Natural killer cell treated with Interleukin-12 subunit alpha and Interleukin-12 subunit beta and Interleukin-15 and Interleukin-18, amount 100 ng/mL, for 72 hours (primary cell): Measurements from ENCODE around the gene SF1. TPM values are rescaled to one million over a fixed set of nuclear protein-coding genes. Genes with fewer than 3 reads are reported as not detected.

Experiments
- ATAC-seq, 2 donors: fragments of 150-1000 bp; cut with Tn5 transposase in 1 of 2; sonication (Bioruptor Pico), chemical (Tn5 transposase) in 1 of 2; 2 replicates each; pipeline ENCODE4 v1.10.0; 2021
- DNase-seq: peaks from one replicate; pipeline ENCODE4 v3.0.0; 2022; ENCODE audit warnings: low spot score
- H3K27ac Mint-ChIP-seq, 2 donors: 1 replicate in 1 of 2; 2 replicates in 1 of 2; pipeline ENCODE4 v1.8.0; 2022; ENCODE audit warnings: mixed read lengths in 2 of 2, mild to moderate bottlenecking in 1 of 2, moderate library complexity in 1 of 2
- H3K27me3 Mint-ChIP-seq, 2 donors: 1 replicate in 1 of 2; 2 replicates in 1 of 2; pipeline ENCODE4 v1.8.0; 2022; ENCODE audit warnings: mixed read lengths in 2 of 2
- H3K36me3 Mint-ChIP-seq: one replicate; pipeline ENCODE4 v1.8.0; 2022; ENCODE audit warnings: mixed read lengths
- H3K4me1 Mint-ChIP-seq, 2 donors: 1 replicate in 1 of 2; 2 replicates in 1 of 2; pipeline ENCODE4 v1.8.0; 2022; ENCODE audit warnings: low read depth in 2 of 2, mixed read lengths in 2 of 2, mild to moderate bottlenecking in 1 of 2
- H3K4me3 Mint-ChIP-seq: one replicate; pipeline ENCODE4 v1.8.0; 2022; ENCODE audit warnings: mixed read lengths
- H3K9me3 Mint-ChIP-seq: 2 replicates; pipeline ENCODE4 v1.8.0; 2022; ENCODE audit warnings: mixed read lengths
- total RNA-seq, 2 donors: library from RNA; stranded (reverse); gene quantifications; one replicate each; pipeline ENCODE4 v1.2.3, GENCODE V29; 2022

Gene SF1
- total RNA-seq, 2 donors from 2014 or later, result 376 to 425 TPM

- Mint-ChIP-seq H3K4me3 (no peak overlapping the region), H3K36me3 (no peaks in the 10 kb centered on the region), H3K27ac (no peak overlapping the region), H3K4me1 (peaks cover 22 to 23% of the 10 kb centered on the region in 2 donors), H3K9me3 (no peaks in the 10 kb centered on the region), H3K27me3 (no peaks in the 10 kb centered on the region)
- DNase-seq (no peak), ATAC-seq (no peak)
Observed at GRCh38 chr11:64805481-64805880, 27.1 kb upstream of the SF1 start.

- Mint-ChIP-seq H3K27me3 (no peaks in the 10 kb centered on the region), H3K27ac (peak overlapping the region in 1 of 2 donors; percentile 92), H3K36me3 (no peaks in the 10 kb centered on the region), H3K4me3 (peak overlapping the region; percentile 92), H3K9me3 (no peaks in the 10 kb centered on the region), H3K4me1 (peaks cover 18 to 19% of the 10 kb centered on the region in 2 donors)
- DNase-seq, result peak; percentile 37
- no peak for ATAC-seq
Observed at GRCh38 chr11:64804346-64805210, 26.2 kb upstream of the SF1 start.

GRCh38 chr11:64803846-64804345, 25.6 kb upstream of the SF1 start:
- ATAC-seq (no peak), DNase-seq (peak; percentile 44)
- Mint-ChIP-seq H3K4me3 (peak overlapping the region; percentile 92), H3K27me3 (no peaks in the 10 kb centered on the region), H3K4me1 (peaks cover 13 to 14% of the 10 kb centered on the region in 2 donors), H3K36me3 (no peaks in the 10 kb centered on the region), H3K9me3 (no peaks in the 10 kb centered on the region), H3K27ac (peak overlapping the region; percentile 70 to 92)

DNA sequence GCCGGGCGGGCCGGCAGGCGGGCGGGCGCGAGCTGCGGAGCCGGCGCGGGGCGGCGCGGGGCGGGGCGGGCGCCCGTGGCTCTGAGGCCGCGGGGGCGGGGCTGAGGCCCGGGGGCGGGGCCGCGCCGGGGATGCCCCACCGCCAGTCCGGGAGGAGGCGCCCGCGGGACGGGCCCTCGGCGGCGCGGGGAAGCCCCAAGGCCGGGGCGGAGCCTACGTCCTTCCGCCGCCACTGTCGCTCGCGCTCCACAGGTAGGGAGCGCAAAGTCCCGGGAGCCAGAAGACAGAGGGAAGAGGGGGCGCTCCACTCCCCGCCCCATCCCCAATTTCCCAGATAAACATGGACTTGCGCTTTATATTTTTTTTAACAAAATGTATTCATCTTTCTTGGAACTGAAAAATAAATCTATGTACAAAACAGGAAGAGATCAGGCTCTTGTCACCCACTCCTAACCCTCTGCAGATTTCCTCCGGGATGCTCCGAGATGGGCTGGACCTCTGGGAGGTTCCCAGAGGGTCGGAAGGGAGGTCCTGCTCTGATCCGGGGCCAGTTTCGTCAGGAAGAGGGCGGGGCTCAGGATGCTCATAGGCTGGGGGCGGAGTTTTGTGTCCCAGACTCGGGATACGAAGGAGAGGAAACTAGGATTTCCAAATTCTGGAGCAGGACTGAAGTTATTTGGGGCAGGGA, 25.0 kb upstream of the SF1 start, which contains the start of gene MAP4K2:
Gene MAP4K2 (minus strand): TSS at position 57 of the 688 bp plus-strand sequence. CDS start 65 bp downstream, outside the sequence.
- Mint-ChIP-seq H3K36me3 (no peaks in the 10 kb centered on the region), H3K4me3 (peak within 1 kb of the TSS; percentile 92), H3K4me1 (peaks cover 11 to 13% of the 10 kb centered on the region in 2 donors), H3K27ac (peak within 1 kb of the TSS; percentile 70 to 92), H3K27me3 (no peaks in the 10 kb centered on the region), H3K9me3 (no peaks in the 10 kb centered on the region)
- peak; percentile 91 for DNase-seq
- ATAC-seq, result peak; percentile 97 to 98

- H3K9me3 Mint-ChIP-seq, result no peaks in the 10 kb centered on the region
- H3K27ac Mint-ChIP-seq, result no peak overlapping the region
- ATAC-seq (peak in 1 of 2 donors; percentile 17), DNase-seq (peak; percentile 62)
- H3K27me3 Mint-ChIP-seq, result no peaks in the 10 kb centered on the region
- peaks cover 8 to 10% of the 10 kb centered on the region in 2 donors for H3K4me1 Mint-ChIP-seq
- H3K36me3 Mint-ChIP-seq, result no peaks in the 10 kb centered on the region
- H3K4me3 Mint-ChIP-seq, result peak overlapping the region; percentile 59
Observed at GRCh38 chr11:64802370-64803157, 24.2 kb upstream of the SF1 start.

- H3K4me3 Mint-ChIP-seq, result peak overlapping the region; percentile 59
- H3K27ac Mint-ChIP-seq, result no peak overlapping the region
- ATAC-seq, result no peak
- peak; percentile 58 for DNase-seq
- no peaks in the 10 kb centered on the region for H3K9me3 Mint-ChIP-seq
- no peaks in the 10 kb centered on the region for H3K36me3 Mint-ChIP-seq
- H3K27me3 Mint-ChIP-seq, result no peaks in the 10 kb centered on the region
- peaks cover 7 to 8% of the 10 kb centered on the region in 2 donors for H3K4me1 Mint-ChIP-seq
Observed at GRCh38 chr11:64801561-64802369, 23.4 kb upstream of the SF1 start.

DNA sequence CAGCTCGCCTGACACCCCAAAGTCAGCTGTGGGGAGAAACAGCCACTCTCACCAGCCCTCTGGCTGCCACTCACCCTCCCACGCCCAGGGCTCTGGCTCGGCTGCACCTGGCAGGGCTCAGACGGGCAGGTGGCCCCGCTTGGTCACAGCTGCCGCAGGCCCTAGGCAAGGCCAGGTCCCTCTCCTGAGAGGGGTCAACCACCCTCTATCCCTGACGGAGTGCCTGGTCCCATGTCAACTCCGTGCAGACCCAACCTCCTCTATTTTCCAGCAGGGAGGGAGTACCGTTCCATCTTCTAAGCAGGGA, 22.8 kb upstream of the SF1 start:
- Mint-ChIP-seq H3K4me3 (no peak overlapping the region), H3K4me1 (peaks cover 7 to 8% of the 10 kb centered on the region in 2 donors), H3K36me3 (no peaks in the 10 kb centered on the region), H3K9me3 (no peaks in the 10 kb centered on the region), H3K27ac (no peak overlapping the region), H3K27me3 (no peaks in the 10 kb centered on the region)
- DNase-seq, result peak; percentile 53
- ATAC-seq, result no peak

GRCh38 chr11:64800303-64801157, 22.2 kb upstream of the SF1 start:
- H3K4me1 Mint-ChIP-seq, result peaks cover 7 to 8% of the 10 kb centered on the region in 2 donors
- DNase-seq (peak; percentile 59), ATAC-seq (no peak)
- no peaks in the 10 kb centered on the region for H3K27me3 Mint-ChIP-seq
- H3K9me3 Mint-ChIP-seq, result no peaks in the 10 kb centered on the region
- no peak overlapping the region for H3K27ac Mint-ChIP-seq
- H3K36me3 Mint-ChIP-seq, result no peaks in the 10 kb centered on the region
- H3K4me3 Mint-ChIP-seq, result no peak overlapping the region

- H3K27me3 Mint-ChIP-seq, result no peaks in the 10 kb centered on the region
Observed at GRCh38 chr11:64799623-64800302, 21.4 kb upstream of the SF1 start.

DNA sequence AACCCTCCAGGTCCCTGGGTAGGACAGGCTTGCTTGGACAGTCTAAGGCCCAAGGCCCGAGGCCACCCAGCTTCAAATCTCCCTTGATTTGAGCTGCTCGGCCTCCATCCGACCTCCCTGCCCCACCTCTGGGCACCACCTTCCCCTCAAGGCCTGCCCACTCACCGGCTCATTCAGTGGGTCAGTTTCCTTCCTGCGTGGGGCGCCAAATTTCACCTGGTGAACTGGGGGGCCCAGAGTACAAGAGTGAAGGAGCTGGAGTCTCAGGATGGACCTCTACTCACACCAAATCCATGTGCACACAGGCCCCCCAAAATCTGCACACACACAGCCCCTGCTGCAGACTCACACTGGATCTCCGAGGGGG, 20.9 kb upstream of the SF1 start:
- no peaks in the 10 kb centered on the region for H3K9me3 Mint-ChIP-seq
- H3K27ac Mint-ChIP-seq, result no peak overlapping the region
- ATAC-seq, result no peak
- no peaks in the 10 kb centered on the region for H3K27me3 Mint-ChIP-seq
- no peaks in the 10 kb centered on the region for H3K36me3 Mint-ChIP-seq
- DNase-seq, result no peak
- H3K4me3 Mint-ChIP-seq, result no peak overlapping the region
- peaks cover 8 to 11% of the 10 kb centered on the region in 2 donors for H3K4me1 Mint-ChIP-seq

More at GRCh38 chr11:64799623-64800302, 21.4 kb upstream of the SF1 start:
- ATAC-seq (no peak), DNase-seq (peak; percentile 37)
- no peaks in the 10 kb centered on the region for H3K9me3 Mint-ChIP-seq
- no peaks in the 10 kb centered on the region for H3K36me3 Mint-ChIP-seq
- no peak overlapping the region for H3K4me3 Mint-ChIP-seq
- peaks cover 8 to 9% of the 10 kb centered on the region in 2 donors for H3K4me1 Mint-ChIP-seq
- no peak overlapping the region for H3K27ac Mint-ChIP-seq

- DNase-seq, result peak; percentile 56
- Mint-ChIP-seq H3K27ac (no peak overlapping the region), H3K27me3 (no peaks in the 10 kb centered on the region), H3K4me1 (peaks cover 0 to 4% of the 10 kb centered on the region in 2 donors), H3K9me3 (no peaks in the 10 kb centered on the region), H3K36me3 (no peaks in the 10 kb centered on the region), H3K4me3 (no peak overlapping the region)
- ATAC-seq, result no peak
Observed at GRCh38 chr11:64796757-64797541, 18.6 kb upstream of the SF1 start.
